Mesodermal cell (in vitro differentiated cells): ENCODE results near the gene FGF5. TPM values are rescaled to one million over a fixed set of nuclear protein-coding genes. Genes with fewer than 3 reads are reported as not detected.
A peak's percentile ranks its signal among the peaks of the same experiment; 100 is the strongest.

Experiments
- H3K27ac ChIP-seq: 2 replicates; pipeline ENCODE4 v1.7.0; 2013; ENCODE audit warnings: mild to moderate bottlenecking, low read depth, low read length, moderate library complexity; ENCODE audit not compliant: severe bottlenecking
- H3K36me3 ChIP-seq: 2 replicates; pipeline ENCODE4 v1.7.1; 2013; ENCODE audit warnings: mild to moderate bottlenecking, low read length, moderate library complexity; ENCODE audit not compliant: control insufficient read depth, insufficient read depth
- H3K4me1 ChIP-seq: one replicate; pipeline ENCODE4 v1.7.1; 2013; ENCODE audit warnings: mild to moderate bottlenecking, low read length; ENCODE audit not compliant: insufficient read depth, control insufficient read depth, poor library complexity, severe bottlenecking
- H3K4me3 ChIP-seq: 2 replicates; pipeline ENCODE4 v1.7.0; 2013; ENCODE audit warnings: low read length, control low read depth, mild to moderate bottlenecking; ENCODE audit not compliant: insufficient read depth, poor library complexity, severe bottlenecking; ENCODE audit errors: extremely low read depth
- H3K9me3 ChIP-seq: 2 replicates; pipeline ENCODE4 v1.7.1; 2013; ENCODE audit warnings: mild to moderate bottlenecking, low read length, moderate library complexity; ENCODE audit not compliant: control insufficient read depth
- WGBS, 2 experiments: methylation state at CpG; one replicate each; pipeline ENCODE4 v1.1.5; 2013; ENCODE audit warnings: missing lambda C conversion rate in 2 of 2; ENCODE audit not compliant: insufficient coverage in 2 of 2; 5-methylcytosine and 5-hydroxymethylcytosine counted together
- polyA plus RNA-seq, 2 experiments: library from polyadenylated mRNA; stranded (reverse); fragments of 50-300 nt; gene quantifications; one replicate each; pipeline ENCODE4 v1.2.3, GENCODE V29; 2013

FGF5 gene
- 0.18 TPM for polyA plus RNA-seq (2013, experiment 1 of 2)
- not detected for polyA plus RNA-seq (2013, experiment 2 of 2)

GRCh38 chr4:80266253-80266901 is at the start of gene FGF5:
Gene FGF5, plus strand, starts transcription at chr4:80266664. Its CDS starts 161 bp downstream, at chr4:80266825.
- Histone ChIP-seq H3K4me1 (peaks cover 3% of the 10 kb centered on the region), H3K9me3 (no peaks in the 10 kb centered on the region), H3K36me3 (no peaks in the 10 kb centered on the region), H3K27ac (no peak within 1 kb of the TSS), H3K4me3 (peak within 1 kb of the TSS; percentile 44)
- 0 to 1% methylated on average over 32 to 36 of the region's 50 CpGs for WGBS, 2 experiments

- Histone ChIP-seq H3K36me3 (no peaks in the 10 kb centered on the region), H3K27ac (no peak overlapping the region), H3K9me3 (no peaks in the 10 kb centered on the region), H3K4me3 (no peak overlapping the region), H3K4me1 (peaks cover 6% of the 10 kb centered on the region)
- WGBS, 2 experiments, result 55 to 100% methylated on average over 2 of the region's 5 CpGs
Observed at GRCh38 chr4:80219301-80220025, 47.0 kb upstream of the FGF5 start.

GRCh38 chr4:80220711-80221110 is 45.8 kb upstream of the FGF5 start:
- Histone ChIP-seq H3K9me3 (no peaks in the 10 kb centered on the region), H3K4me3 (no peak overlapping the region), H3K4me1 (peaks cover 6% of the 10 kb centered on the region), H3K27ac (no peak overlapping the region), H3K36me3 (no peaks in the 10 kb centered on the region)
- WGBS, 2 experiments, result 33 to 73% methylated on average over 1 of the region's 3 CpGs

GRCh38 chr4:80221161-80221560 is 45.3 kb upstream of the FGF5 start:
- Histone ChIP-seq H3K4me3 (no peak overlapping the region), H3K4me1 (peaks cover 6% of the 10 kb centered on the region), H3K9me3 (no peaks in the 10 kb centered on the region), H3K36me3 (no peaks in the 10 kb centered on the region), H3K27ac (no peak overlapping the region)

- Histone ChIP-seq H3K4me3 (no peak overlapping the region), H3K27ac (no peak overlapping the region), H3K36me3 (no peaks in the 10 kb centered on the region), H3K4me1 (no peaks in the 10 kb centered on the region), H3K9me3 (no peaks in the 10 kb centered on the region)
- 60 to 86% methylated on average over 1 to 2 of the region's 2 CpGs for WGBS, 2 experiments
Observed at GRCh38 chr4:80225595-80225994, 40.9 kb upstream of the FGF5 start.

GRCh38 chr4:80226094-80226493 is 40.4 kb upstream of the FGF5 start:
- no peak overlapping the region for H3K27ac ChIP-seq
- no peak overlapping the region for H3K4me3 ChIP-seq
- no peaks in the 10 kb centered on the region for H3K36me3 ChIP-seq
- WGBS, 2 experiments, result 38 to 56% methylated on average over 2 of the region's 2 CpGs
- H3K4me1 ChIP-seq, result no peaks in the 10 kb centered on the region
- H3K9me3 ChIP-seq, result no peaks in the 10 kb centered on the region

- Histone ChIP-seq H3K4me3 (no peak overlapping the region), H3K36me3 (no peaks in the 10 kb centered on the region), H3K27ac (no peak overlapping the region), H3K4me1 (no peaks in the 10 kb centered on the region), H3K9me3 (no peaks in the 10 kb centered on the region)
Observed at GRCh38 chr4:80228460-80228859, 38.0 kb upstream of the FGF5 start.

- H3K9me3 ChIP-seq, result no peaks in the 10 kb centered on the region
- 79 to 94% methylated on average over 2 of the region's 2 CpGs for WGBS, 2 experiments
- H3K36me3 ChIP-seq, result no peaks in the 10 kb centered on the region
- no peak overlapping the region for H3K4me3 ChIP-seq
- H3K4me1 ChIP-seq, result no peaks in the 10 kb centered on the region
- H3K27ac ChIP-seq, result no peak overlapping the region
Observed at GRCh38 chr4:80229128-80229527, 37.3 kb upstream of the FGF5 start.

- H3K4me3 ChIP-seq, result no peak overlapping the region
- no peaks in the 10 kb centered on the region for H3K36me3 ChIP-seq
- no peaks in the 10 kb centered on the region for H3K4me1 ChIP-seq
- H3K27ac ChIP-seq, result no peak overlapping the region
- no peaks in the 10 kb centered on the region for H3K9me3 ChIP-seq
- 75 to 100% methylated on average over 1 to 2 of the region's 2 CpGs for WGBS, 2 experiments
Observed at GRCh38 chr4:80229590-80229989, 36.9 kb upstream of the FGF5 start.

GRCh38 chr4:80231180-80231579 is 35.3 kb upstream of the FGF5 start:
- 95 to 100% methylated on average over 3 of the region's 5 CpGs for WGBS, 2 experiments
- no peaks in the 10 kb centered on the region for H3K9me3 ChIP-seq
- no peak overlapping the region for H3K4me3 ChIP-seq
- H3K4me1 ChIP-seq, result no peaks in the 10 kb centered on the region
- no peak overlapping the region for H3K27ac ChIP-seq
- no peaks in the 10 kb centered on the region for H3K36me3 ChIP-seq

- Histone ChIP-seq H3K27ac (no peak overlapping the region), H3K4me1 (no peaks in the 10 kb centered on the region), H3K36me3 (no peaks in the 10 kb centered on the region), H3K9me3 (no peaks in the 10 kb centered on the region), H3K4me3 (no peak overlapping the region)
- WGBS, 2 experiments, result 88 to 100% methylated on average over 1 of the region's 2 CpGs
Observed at GRCh38 chr4:80232707-80233370, 33.6 kb upstream of the FGF5 start.
